B cell (primary cell): ENCODE data around the gene XPC. TPM values are rescaled to one million over a fixed set of nuclear protein-coding genes. Genes with fewer than 3 reads are reported as not detected.

Experiments used
- ATAC-seq: fragments of 200-7000 bp; cut with Tn5 transposase; one replicate; pipeline ENCODE4 v1.10.0; 2021; ENCODE audit warnings: low read depth, mild to moderate bottlenecking, moderate number of reproducible peaks, moderate library complexity
- CTCF ChIA-PET: fragments of 350-600 bp; sonication (Branson Sonifier 250); formaldehyde crosslinking; loops from one replicate; lab custom pipeline; 2021; ENCODE audit warnings: antibody characterized with exemption, inconsistent platforms; lab: Charles Lee
- POLR2A ChIA-PET: fragments of 350-600 bp; sonication (Branson Sonifier 250); formaldehyde crosslinking; loops from one replicate; lab custom pipeline; 2021; ENCODE audit warnings: antibody characterized with exemption; lab: Charles Lee
- DNase-seq: peaks from one replicate; pipeline ENCODE4 v3.0.0; 2013
- H2AFZ ChIP-seq: 2 replicates; pipeline ENCODE4 v1.6.1; 2012; ENCODE audit warnings: mild to moderate bottlenecking, low read depth, low read length; ENCODE audit not compliant: insufficient read depth, poor library complexity, severe bottlenecking
- H3K27ac ChIP-seq, 2 donors: 1 replicate in 1 of 2; 2 replicates in 1 of 2; pipeline ENCODE4 v1.5.1; 2012 to 2013; ENCODE audit warnings: low read length in 2 of 2, mild to moderate bottlenecking in 2 of 2, moderate library complexity in 1 of 2
- H3K27me3 ChIP-seq, 4 experiments: fragments of 200-600 bp in 1 of 4; sonication (generic) in 1 of 4; replicated peaks in 1 of 4; 1 replicate in 2 of 4; 2 replicates in 2 of 4; pipeline versions ENCODE4 v1.6.1 to v1.7.0; 2013 to 2016; ENCODE audit warnings: low read length in 3 of 4, mild to moderate bottlenecking in 2 of 4, mixed read lengths in 1 of 4, moderate library complexity in 1 of 4; ENCODE audit not compliant: insufficient read depth in 4 of 4, control insufficient read depth in 3 of 4; ENCODE audit errors: control extremely low read depth in 1 of 4
- H3K36me3 ChIP-seq, 2 experiments: replicated peaks in 1 of 2; 1 replicate in 1 of 2; 2 replicates in 1 of 2; pipeline versions ENCODE4 v1.6.1 to v1.7.1; 2013; ENCODE audit warnings: low read length in 1 of 2; ENCODE audit not compliant: insufficient read depth in 2 of 2, control insufficient read depth in 1 of 2; ENCODE audit errors: control extremely low read depth in 1 of 2, extremely low read depth in 1 of 2
- H3K4me1 ChIP-seq, 2 donors: fragments of 200-600 bp in 1 of 2; sonication (generic) in 1 of 2; 1 replicate in 1 of 2; 2 replicates in 1 of 2; pipeline versions ENCODE4 v1.5.1 to v1.6.1; 2013 to 2017; ENCODE audit warnings: low read length in 2 of 2; ENCODE audit not compliant: control insufficient read depth in 2 of 2, insufficient read depth in 2 of 2
- H3K4me2 ChIP-seq: replicated peaks from 2 replicates; pipeline ENCODE3; 2012; ENCODE audit warnings: mild to moderate bottlenecking, low read depth, low read length; ENCODE audit not compliant: poor library complexity, severe bottlenecking
- H3K4me3 ChIP-seq, 5 experiments: fragments of 200-600 bp in 1 of 5; sonication (generic) in 1 of 5; 1 replicate in 3 of 5; 2 replicates in 2 of 5; pipeline versions ENCODE4 v1.5.1 to v1.7.0; 2011 to 2016; ENCODE audit warnings: low read length in 4 of 5, mild to moderate bottlenecking in 4 of 5, low read depth in 2 of 5, control low read depth in 1 of 5, moderate library complexity in 1 of 5; ENCODE audit not compliant: insufficient read depth in 1 of 5; ENCODE audit errors: control extremely low read depth in 1 of 5, extremely low read depth in 1 of 5
- H3K79me2 ChIP-seq: fragments of 200-600 bp; sonication (generic); one replicate; pipeline ENCODE4 v1.6.0; 2016; ENCODE audit warnings: low read length; ENCODE audit not compliant: control insufficient read depth, insufficient read depth
- H3K9ac ChIP-seq: fragments of 200-600 bp; sonication (generic); 2 replicates; pipeline ENCODE4 v1.6.1; 2017; ENCODE audit warnings: mild to moderate bottlenecking, low read length, moderate library complexity
- H3K9me3 ChIP-seq, 3 donors: one replicate each; pipeline versions ENCODE4 v1.6.1 to v1.7.1; 2013; ENCODE audit warnings: low read length in 2 of 3; ENCODE audit not compliant: control insufficient read depth in 2 of 3, insufficient read depth in 1 of 3; ENCODE audit errors: control extremely low read depth in 1 of 3
- H4K20me1 ChIP-seq: 2 replicates; pipeline ENCODE4 v1.6.0; 2012; ENCODE audit warnings: mild to moderate bottlenecking, low read length; ENCODE audit not compliant: insufficient read depth, control insufficient read depth, poor library complexity, severe bottlenecking
- H3K27ac Mint-ChIP-seq: one replicate; pipeline ENCODE4 v1.8.0; 2021; ENCODE audit warnings: mixed read lengths
- H3K27me3 Mint-ChIP-seq: one replicate; pipeline ENCODE4 v1.8.0; 2021; ENCODE audit warnings: mixed read lengths
- H3K4me1 Mint-ChIP-seq: one replicate; pipeline ENCODE4 v1.8.0; 2021; ENCODE audit warnings: mixed read lengths
- H3K4me3 Mint-ChIP-seq: one replicate; pipeline ENCODE4 v1.8.0; 2021; ENCODE audit warnings: mixed read lengths
- H3K9me3 Mint-ChIP-seq: one replicate; pipeline ENCODE4 v1.8.0; 2022; ENCODE audit warnings: mixed read lengths; ENCODE audit not compliant: insufficient read depth
- CTCF ChIP-seq: fragments of 200-600 bp; IDR thresholded peaks from one replicate; pipeline ENCODE4 v1.8.0; 2022; ENCODE audit warnings: antibody characterized with exemption, mild to moderate bottlenecking
- EZH2 ChIP-seq: IDR thresholded peaks from 2 replicates; pipeline ENCODE4 v1.6.1; 2012; ENCODE audit warnings: borderline replicate concordance, low read depth, mild to moderate bottlenecking, moderate library complexity, low read length; ENCODE audit not compliant: insufficient read depth, poor library complexity, severe bottlenecking
- WGBS: methylation state at CpG from one replicate; pipeline ENCODE4 v1.1.5; 2013; ENCODE audit warnings: missing lambda C conversion rate; ENCODE audit not compliant: insufficient coverage; 5-methylcytosine and 5-hydroxymethylcytosine counted together
- intact Hi-C: fragments of 100-400 bp; cut with micrococcal nuclease; formaldehyde crosslinking; loops from one replicate; pipeline ENCODE4 v1.10.0; 2022
- polyA plus RNA-seq: library from polyadenylated mRNA; depleted of rRNA; stranded (reverse); fragments of >200 nt; gene quantifications from 2 replicates; pipeline ENCODE4 v1.2.3, GENCODE V29; 2012
- total RNA-seq, 2 donors: library from RNA; stranded (reverse); fragments of 120-200 nt in 1 of 2; gene quantifications; 1 replicate in 1 of 2; 2 replicates in 1 of 2; pipeline versions ENCODE4 v1.2.3 to v1.2.4, GENCODE V29; 2013 to 2022

Gene XPC
- total and polyA plus RNA-seq, 2 donors (not counting 1 experiment from before 2014, with no cell fraction given), result 22.5 to 67.6 TPM

DNA sequence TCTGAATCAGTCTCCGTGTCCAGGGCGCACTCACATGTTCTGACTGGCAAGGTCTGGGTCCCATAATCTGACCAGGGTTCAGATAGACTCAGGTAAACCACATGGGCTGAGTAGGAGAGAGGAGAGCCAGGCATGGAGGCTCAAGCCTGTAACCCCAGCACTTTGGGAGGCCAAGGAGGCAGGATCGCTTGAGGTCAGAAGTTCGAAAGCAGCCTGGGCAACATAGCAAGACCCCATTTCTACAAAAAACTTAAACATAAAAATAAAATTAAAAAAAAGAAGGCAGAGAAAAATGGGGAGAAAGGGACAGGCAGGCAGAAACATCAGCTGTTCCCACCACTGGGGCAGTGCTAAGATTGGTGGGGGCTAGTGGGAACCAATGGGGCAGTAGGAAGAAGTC, 48.2 kb downstream of the XPC start:
- DNase-seq, result no peak
- Histone ChIP-seq H3K79me2 (peaks cover 41% of the 10 kb centered on the region), H3K4me3 (no peak overlapping the region), H3K4me2 (no peak overlapping the region), H3K9ac (no peak overlapping the region), H3K4me1 (peaks cover 15 to 21% of the 10 kb centered on the region in 2 donors), H4K20me1 (peaks cover 31% of the 10 kb centered on the region), H3K27ac (no peak overlapping the region), H3K36me3 (peaks cover 0 to 60% of the 10 kb centered on the region in 2 experiments), H3K27me3 (no peaks in the 10 kb centered on the region), H3K9me3 (no peaks in the 10 kb centered on the region), H2AFZ (no peak overlapping the region)
- Mint-ChIP-seq H3K27ac (no peak overlapping the region), H3K4me3 (no peak overlapping the region), H3K27me3 (no peaks in the 10 kb centered on the region), H3K4me1 (peaks cover 24% of the 10 kb centered on the region), H3K9me3 (no peaks in the 10 kb centered on the region)
- POLR2A ChIA-PET, result no interaction called here
- intact Hi-C loops, result no loop called here
- WGBS, result 100% methylated on average over 2 of the region's 4 CpGs
- CTCF ChIA-PET, result no interaction called here
- no peak for ATAC-seq
- TF ChIP-seq EZH2 (no peak), CTCF (no peak)

- intact Hi-C loops, result loop anchor here (10.0 kb wide), 1 partner anchor 1476 kb away; the partner anchor contains the start of genes BTD and HACL1
- Histone ChIP-seq H3K4me1 (peaks cover 15 to 21% of the 10 kb centered on the region in 2 donors), H3K36me3 (peaks cover 0 to 51% of the 10 kb centered on the region in 2 experiments)
These were observed 49.1 kb downstream of the XPC start for GRCh38 chr3:14129296-14129695.

More at GRCh38 chr3:14129296-14129695, 49.1 kb downstream of the XPC start:
- POLR2A ChIA-PET, result no interaction called here
- H3K9me3 ChIP-seq, result no peaks in the 10 kb centered on the region
- no peak overlapping the region for H3K27ac Mint-ChIP-seq
- no peak overlapping the region for H3K4me2 ChIP-seq
- H3K27me3 Mint-ChIP-seq, result no peaks in the 10 kb centered on the region
- H3K79me2 ChIP-seq, result peaks cover 46% of the 10 kb centered on the region
- H3K9ac ChIP-seq, result no peak overlapping the region
- H3K9me3 Mint-ChIP-seq, result no peaks in the 10 kb centered on the region
- ATAC-seq (no peak), DNase-seq (no peak)
- H3K27me3 ChIP-seq, result no peaks in the 10 kb centered on the region
- CTCF ChIA-PET, result no interaction called here
- whole genome bisulfite sequencing, result 100% methylated on average over 2 of the region's 6 CpGs
- no peak overlapping the region for H3K4me3 Mint-ChIP-seq
- H3K27ac ChIP-seq, result no peak overlapping the region
- no peak overlapping the region for H3K4me3 ChIP-seq
- H4K20me1 ChIP-seq, result peaks cover 31% of the 10 kb centered on the region
- H2AFZ ChIP-seq, result no peak overlapping the region
- no peak for TF ChIP-seq EZH2
- TF ChIP-seq CTCF, result no peak
- peaks cover 24% of the 10 kb centered on the region for H3K4me1 Mint-ChIP-seq
